Stimulated activated CD8-positive, alpha-beta memory T cell treated with anti-CD3 and anti-CD28 coated beads, Interleukin-7, amount 100 ng/mL, for 4 hours (primary cell): ENCODE results near the gene RNF39.
A peak's percentile ranks its signal among the peaks of the same experiment; 100 is the strongest.
"Not testable (repeated sequence)": the region's sequence is repeated elsewhere in the genome, so short reads cannot be mapped to it uniquely, and the experiment has no call there.

Source experiments
- DNase-seq, 2 donors: peaks; one replicate each; pipeline ENCODE4 v3.0.0-alpha.2; 2020; ENCODE audit warnings: low read depth in 2 of 2

Gene RNF39

GRCh38 chr6:30061092-30061857, 14.3 kb downstream of the RNF39 start, which contains the start of gene POLR1H:
Gene POLR1H (plus strand): TSS chr6:30061265. CDS start chr6:30061525, 260 bp downstream.
- DNase-seq = peak; percentile 80 to 82

- DNase-seq = no peak
These were observed 14.9 kb downstream of the RNF39 start for GRCh38 chr6:30060606-30061091.

- DNase-seq = no peak
These were observed 20.1 kb downstream of the RNF39 start for GRCh38 chr6:30055513-30055912.

DNA sequence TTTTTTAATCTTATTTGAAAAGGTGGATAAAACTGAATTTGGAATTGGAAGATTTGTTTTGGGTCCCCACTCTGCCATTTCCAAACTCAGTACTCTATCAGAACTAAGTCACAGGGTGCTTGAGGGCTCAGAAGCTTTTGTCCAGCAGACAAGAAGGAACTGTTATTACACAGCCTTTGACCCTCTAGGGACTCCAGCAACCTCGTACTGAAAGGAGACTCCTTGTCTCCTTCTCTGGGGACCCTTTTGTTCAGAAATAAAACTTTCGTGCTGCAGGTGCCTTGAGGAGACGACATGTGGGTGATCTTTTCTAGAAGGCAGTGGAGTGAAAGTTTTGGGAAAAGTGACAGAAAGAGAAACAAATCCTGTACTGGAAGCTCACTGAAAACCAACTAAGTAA, 21.9 kb downstream of the RNF39 start:
- no peak for DNase-seq

- DNase-seq = no peak
These were observed 28.3 kb downstream of the RNF39 start for GRCh38 chr6:30047220-30047619.

DNA sequence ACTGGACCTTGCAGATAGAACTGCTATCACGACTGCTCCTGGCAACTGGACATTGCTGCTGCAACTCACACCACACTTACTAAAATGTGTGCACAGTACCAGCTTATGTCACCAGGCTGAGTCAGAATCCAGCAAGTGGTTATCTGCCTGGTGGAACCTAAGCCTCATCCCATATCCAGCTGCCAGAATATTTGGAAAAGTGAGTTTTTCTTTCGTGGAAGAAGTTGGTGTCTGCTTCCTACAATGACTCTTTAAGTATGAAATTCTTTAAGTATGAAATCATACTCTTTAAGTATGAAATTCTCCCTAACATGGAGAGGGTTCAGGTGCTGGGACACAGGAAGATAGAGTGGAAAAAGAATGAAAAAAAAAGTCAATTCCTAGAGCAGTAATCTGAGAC, 30.9 kb downstream of the RNF39 start:
- no peak for DNase-seq

- DNase-seq = no peak
These were observed 31.8 kb downstream of the RNF39 start for GRCh38 chr6:30043744-30044143.

GRCh38 chr6:30042914-30043313, 32.7 kb downstream of the RNF39 start:
- DNase-seq = no peak

DNA sequence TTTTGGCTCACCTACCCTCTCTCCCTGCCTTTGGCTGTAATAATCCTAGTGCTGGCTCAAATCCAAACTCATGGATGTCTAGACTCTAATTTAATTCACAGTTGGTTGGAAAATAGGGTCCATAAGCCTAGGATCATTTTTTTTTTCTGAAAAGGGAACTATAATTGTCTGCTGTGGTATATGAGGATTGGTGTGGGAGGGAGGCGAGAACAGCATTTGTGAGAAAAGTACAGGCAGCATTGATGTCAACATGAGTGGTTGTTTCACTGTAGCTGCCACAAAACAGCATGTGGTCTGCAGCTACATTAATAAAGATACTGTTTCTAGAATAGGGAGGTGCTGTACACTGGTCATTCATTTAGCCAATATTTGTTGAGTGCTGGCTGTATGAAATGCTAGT, 33.1 kb downstream of the RNF39 start:
- DNase-seq = no peak

DNA sequence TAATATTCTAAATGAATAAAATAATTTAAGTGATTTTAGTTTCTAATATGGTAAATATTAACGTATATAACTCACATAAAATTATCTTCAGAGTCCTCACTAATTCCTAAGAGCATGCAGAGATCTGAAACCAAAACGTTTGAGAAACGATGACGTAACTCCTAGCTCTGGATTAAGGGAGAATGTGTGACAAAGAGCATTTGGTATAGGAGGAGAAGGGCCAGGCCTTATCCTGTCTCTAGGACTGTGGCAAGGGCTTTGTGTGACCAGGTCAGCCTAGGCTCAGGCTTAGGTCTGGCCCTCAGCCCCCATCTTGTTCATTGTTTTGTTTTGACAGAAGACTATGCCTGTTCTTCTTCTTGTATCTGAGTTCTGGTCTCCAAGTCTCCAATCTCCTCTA, 33.7 kb downstream of the RNF39 start:
- no peak for DNase-seq

DNA sequence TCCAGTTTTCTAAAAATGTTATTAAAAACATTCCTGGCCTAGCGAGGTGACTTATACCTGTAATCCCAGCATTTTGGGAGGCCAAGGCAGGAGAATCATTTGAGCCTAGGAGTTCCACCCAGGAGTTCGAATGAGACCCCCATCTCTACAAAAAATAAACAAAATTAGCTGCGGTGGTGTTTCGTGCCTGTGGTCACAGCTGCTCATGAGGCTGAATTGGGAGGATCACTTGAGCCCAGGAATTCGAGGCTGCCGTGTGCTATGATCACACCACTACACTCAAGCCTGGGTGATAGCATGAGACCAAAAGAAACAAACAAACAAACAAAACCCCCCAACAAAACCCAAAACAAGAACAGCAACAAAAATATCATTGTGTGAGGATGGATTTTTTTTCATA, 34.3 kb downstream of the RNF39 start:
- DNase-seq = no peak

- no peak for DNase-seq
These were observed 38.3 kb downstream of the RNF39 start for GRCh38 chr6:30037182-30037788.

DNA sequence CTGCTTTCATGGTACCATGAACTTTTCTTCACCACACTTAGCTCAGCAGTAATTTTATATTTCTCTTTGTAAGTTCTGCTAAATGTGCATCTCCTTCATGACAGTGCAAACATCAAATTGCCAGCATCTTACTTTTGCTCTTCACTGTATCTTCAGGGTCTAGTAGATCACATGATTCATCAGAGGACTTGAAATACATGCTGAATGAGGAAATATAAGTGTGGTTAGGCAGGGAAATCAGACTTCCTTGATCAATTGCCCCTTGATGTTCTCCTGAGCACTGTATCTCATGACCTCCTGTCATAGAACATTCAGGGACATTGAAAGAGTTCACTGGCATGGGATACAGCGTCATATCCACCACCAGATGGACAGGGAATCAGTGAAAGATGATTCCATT, 39.8 kb downstream of the RNF39 start:
- no peak for DNase-seq

DNA sequence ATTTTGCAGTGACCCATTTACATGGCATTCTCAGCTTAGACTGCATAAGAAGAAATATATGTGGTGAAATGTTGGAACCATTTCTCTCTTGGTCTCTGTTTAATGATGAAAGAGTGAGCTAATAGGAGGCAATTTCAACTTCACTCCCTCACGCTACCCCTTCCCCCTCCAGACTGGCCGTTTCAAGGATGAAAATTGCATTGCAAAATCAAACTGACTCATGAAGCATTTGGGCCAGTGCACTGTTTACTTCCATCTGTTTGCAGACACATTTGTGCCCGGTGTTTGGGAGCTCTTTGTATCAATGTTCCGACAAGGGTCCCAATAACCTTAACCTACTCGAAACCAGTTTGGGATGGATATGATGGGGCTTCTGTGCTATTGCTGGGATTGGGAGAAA, 42.1 kb downstream of the RNF39 start:
- not testable (repeated sequence) for DNase-seq

- DNase-seq = no peak
These were observed 44.2 kb downstream of the RNF39 start for GRCh38 chr6:30031381-30031780.

DNA sequence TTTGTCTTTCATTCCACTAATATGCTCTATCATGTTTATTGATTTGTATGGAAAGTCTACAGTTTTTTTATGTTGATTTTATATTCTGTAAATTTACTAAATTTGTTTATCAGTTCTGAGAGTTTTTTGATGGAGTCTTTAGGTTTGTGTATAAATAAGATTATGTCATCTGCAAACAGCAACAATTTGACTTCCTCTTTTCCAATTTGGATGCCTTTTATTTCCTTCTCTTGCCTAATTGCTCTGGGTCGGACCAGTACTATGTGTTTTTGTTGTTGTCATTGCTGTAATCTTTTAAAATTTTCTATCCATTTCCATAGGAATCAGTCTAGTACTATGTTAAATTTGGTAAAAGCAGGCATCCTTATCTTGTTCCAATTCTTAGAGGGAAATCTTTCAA, 46.0 kb downstream of the RNF39 start:
- DNase-seq = no peak

GRCh38 chr6:30025186-30025585, 50.4 kb downstream of the RNF39 start:
- no peak for DNase-seq

- not testable (repeated sequence) for DNase-seq
These were observed 52.9 kb downstream of the RNF39 start for GRCh38 chr6:30022712-30023111.

DNA sequence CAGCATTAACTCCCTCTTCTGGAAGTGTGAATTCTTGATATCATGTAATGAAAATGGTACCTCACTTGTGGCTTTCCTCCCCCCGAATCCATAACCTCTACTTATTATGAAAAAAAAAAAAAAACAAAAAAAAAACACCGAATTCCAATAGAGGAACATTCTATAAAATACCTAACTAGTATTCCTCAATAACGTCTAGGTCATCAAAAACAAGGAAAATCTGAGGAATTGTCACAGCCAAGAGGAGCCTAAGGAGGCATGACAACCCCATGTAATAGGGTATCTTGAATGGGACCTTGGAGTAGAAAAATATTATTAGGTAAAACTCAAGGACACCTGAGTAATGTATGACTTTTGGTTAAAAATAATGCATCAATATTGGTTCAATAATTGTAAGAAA, 53.4 kb downstream of the RNF39 start:
- DNase-seq = no peak

- no peak for DNase-seq
These were observed 54.9 kb downstream of the RNF39 start for GRCh38 chr6:30020626-30021025.
